GM21723 (cell line): ENCODE data around the gene ALDH1L2.

Experiments used
- ATAC-seq: cut with Tn5 transposase; IDR thresholded peaks from one replicate; pipeline ENCODE4 v1.9.1; 2021; ENCODE audit warnings: mild to moderate bottlenecking, moderate library complexity; ENCODE audit not compliant: unreplicated experiment

ALDH1L2 gene

DNA sequence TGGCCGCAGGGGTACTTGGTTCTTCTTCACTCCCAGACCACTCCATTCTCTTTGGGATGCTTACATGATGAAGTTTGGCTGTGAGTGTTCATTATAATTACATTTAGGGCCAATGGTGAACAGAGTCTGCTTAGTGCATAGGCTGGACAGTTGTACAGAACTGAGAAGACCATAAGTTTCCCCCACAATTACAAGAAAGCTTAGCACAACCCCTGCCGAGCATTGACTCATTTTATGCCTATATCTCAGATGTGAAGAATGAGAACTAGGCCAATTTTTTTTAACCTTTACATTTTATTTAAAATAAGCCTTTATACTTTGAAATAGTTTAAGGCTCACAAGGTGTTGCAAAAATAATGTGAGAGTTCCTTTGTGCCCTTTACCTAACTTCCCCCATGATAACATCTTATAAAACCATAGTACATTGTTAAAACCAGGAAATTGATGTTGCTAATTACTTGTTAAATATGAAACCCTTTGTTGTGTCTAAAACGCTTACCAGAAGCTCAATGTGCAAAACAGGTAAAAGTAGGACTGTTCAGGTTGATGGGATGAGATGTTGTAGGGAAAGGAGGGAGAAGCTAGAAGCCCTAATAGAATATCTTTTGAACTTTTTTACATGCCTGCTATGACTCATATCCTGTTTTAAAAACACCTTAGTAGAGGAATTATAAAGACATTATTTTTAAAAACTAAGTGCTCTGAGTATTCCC lies 47.2 kb downstream of the ALDH1L2 start:
- ATAC-seq, result no peak

DNA sequence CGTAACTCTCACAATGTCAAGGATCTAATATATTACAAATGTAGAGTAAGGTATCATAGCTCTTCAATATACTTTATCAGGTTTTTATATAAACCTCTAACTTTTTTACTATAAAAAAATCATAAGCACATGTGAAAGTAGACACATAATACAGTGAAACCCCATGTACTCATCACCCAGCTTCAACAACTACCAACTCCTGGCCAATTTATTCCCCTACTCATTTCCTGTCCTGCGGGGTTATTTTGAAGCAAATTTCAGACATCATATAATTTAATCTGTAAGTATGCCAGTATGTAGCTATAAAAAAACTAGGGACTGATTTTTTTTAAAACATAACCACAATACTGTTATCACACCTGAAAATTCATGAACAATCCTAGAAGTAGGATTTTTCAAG lies 50.4 kb downstream of the ALDH1L2 start:
- no peak for ATAC-seq

DNA sequence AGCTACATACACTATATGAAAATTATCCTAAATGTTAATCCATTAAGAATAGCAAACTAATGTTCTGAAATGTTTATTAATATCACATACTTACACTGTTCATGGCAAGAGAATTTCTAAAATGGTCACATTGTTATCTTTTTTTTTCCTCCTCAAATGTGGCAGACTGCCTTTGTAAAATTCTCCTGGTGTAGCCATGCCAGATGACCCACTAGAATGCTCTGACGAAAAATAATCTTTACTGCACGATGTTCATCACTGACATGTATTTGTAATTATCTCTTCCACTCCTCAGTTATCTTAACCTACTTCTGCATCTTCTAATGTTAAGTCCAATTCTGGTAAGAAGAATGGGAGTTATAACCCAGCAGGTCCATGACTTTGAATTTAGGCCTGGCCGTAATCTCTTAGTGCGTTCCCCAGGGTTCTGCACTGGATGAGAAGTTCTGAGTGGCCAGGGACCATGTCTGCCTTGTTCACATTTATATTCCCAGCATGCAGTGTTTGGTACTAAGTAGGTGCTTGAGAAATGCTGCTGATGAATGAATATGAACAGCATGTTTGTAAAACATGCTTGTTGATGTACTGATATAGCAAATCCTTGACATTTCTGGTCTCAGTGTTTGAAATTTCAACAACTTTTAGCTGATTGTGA lies 51.4 kb downstream of the ALDH1L2 start:
- ATAC-seq, result no peak

DNA sequence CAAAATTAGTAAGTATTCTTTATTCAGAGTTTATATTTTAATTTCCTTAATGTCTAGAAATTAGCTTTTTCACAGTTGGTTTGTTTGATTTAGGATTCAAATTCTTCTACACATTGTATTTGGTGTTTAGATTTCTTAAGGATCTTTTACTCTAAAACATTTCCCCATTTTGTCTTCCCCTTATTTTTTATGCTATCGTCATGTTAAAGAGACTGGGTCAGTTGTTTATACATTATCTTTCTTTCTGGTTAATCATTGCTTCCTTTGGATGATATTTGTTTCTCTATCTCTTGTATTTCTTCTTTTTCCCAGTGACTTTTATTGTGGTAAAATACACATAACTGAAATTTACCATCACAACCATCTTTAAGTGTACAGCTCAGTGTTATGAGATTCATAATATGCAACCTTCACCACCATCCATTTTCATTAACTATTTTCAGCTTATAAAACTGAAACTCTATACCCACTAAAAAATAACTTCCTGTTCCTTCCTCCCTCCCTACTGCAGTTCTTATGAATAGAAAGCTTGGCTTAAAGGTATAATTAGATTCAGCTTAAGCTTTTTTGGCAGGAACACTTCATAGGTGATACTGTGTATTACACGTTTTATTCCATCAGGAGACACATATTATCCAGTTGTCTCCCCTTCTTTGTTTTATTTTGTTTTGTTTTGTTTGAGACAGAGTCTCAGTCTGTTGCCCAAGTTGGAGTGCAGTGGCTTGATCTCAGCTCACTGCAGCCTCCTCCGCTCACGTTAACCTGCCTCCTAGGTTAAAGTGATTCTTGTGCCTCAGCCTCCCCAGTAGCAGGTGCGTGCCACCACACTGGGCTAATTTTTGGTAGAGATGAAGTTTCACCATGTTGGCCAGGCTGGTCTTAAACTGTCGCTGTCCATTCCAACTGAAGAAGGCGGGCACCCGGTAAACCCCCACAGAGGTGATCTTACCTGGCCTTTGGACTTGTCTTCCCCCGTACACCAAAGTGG lies 53.1 kb downstream of the ALDH1L2 start:
- ATAC-seq, result peak; percentile 88

DNA sequence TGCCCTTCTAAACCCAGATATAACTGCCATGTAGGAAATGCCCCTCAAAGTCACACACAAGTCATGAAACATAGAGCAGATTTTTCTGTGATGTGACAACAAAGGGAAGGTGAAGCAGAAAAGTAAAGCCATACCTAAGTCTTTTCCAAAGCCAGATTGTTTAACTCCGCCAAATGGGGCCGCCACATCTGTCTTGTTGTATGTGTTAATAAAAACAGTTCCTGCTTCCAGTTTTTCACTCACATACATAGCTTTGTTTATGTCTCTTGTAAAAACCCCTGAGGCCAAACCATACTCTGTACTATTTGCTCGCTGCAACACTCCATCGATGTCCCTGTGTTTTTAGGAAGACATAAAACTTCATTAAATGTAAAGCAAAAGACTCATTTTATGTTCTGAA lies 57.8 kb downstream of the ALDH1L2 start:
- ATAC-seq, result no peak

DNA sequence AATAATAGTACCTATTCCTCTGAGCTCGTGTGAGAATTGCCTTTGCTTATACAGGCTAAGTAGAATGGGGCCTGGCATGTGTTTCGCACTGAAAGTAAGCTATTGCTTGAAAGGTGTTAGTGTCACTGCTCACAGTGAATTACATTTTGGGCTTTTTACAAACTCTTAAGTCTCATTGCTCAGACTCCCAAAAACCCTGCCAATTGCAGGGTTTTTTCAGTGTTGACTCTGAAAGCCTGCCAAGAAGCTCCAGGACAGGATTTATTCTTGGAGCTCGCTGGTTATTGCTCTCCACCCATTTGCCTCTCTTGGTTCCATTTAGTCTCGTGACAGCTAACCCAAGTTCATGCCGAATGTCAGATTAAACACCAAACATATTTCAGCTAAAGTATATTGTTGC lies 58.4 kb downstream of the ALDH1L2 start:
- ATAC-seq, result no peak

DNA sequence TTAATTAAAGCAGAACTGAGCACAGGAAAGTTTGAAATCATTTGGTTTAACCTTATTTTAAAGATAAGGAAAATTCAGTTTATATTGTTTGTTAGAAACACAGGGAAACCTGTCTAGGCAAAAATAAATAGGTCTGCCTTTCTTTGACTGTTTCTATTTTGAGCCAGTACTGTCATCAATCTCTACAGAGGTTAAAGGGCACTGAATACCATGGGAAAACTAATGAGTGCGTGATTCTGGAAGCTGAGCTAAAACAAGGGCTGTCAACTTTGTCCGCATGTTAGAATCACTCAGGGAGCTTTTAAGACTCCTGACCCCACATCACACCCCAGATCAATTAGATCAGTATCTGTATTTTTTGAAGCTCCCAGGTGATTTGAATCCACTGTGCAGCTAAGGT lies 59.3 kb downstream of the ALDH1L2 start:
- ATAC-seq, result no peak

DNA sequence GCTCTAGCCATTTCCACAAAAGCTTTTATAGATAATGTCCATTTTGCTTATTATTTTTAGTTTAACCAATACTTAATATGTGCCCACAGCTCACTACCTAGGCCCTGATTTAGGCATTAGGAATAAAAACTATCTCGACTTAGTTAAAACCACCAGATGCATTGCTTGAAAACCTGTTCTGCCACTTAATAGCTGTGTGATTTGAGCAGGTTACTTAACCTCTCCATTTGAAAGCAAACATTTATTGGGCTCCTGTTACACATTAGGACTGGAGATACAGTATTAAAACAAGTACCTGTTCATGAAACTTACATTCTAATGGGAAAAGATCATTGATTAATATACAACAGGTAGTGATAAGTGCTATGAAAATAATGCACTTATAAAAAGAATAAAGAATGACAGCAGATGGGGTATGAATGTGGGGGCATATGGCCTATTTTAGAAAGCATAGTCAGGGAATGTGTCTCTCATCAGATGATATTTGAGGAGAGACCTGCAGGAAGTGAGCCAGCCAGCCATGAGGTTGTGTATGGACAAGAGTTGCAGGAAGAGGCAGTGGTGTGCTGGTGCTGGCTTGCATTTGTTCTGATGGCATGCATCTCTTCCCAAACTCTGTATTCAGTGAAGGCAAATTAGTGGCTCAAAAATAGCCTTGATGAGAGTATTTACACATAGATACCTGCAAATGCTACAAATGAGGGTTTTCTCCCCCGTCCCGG lies 63.9 kb downstream of the ALDH1L2 start:
- ATAC-seq, result no peak

DNA sequence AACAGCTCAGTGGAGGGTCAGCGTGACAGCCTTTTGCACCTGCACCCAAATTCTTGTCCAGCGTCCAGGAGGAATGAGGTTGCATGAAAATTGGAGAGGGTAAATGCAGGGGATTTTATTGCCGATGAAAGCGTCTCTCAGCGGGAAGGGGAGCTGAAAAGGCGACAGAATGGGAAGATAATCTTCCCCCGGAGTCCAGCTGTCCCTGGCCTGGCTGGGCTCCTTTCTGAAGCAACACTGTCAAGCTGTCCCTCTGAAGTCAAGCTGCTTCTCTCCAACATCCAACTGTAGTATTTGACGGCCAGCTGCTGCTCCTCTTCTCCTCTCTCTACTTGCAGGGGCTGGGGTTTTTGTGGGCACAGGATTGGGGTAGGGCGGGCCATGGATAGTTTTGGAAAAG lies 65.5 kb downstream of the ALDH1L2 start:
- no peak for ATAC-seq

DNA sequence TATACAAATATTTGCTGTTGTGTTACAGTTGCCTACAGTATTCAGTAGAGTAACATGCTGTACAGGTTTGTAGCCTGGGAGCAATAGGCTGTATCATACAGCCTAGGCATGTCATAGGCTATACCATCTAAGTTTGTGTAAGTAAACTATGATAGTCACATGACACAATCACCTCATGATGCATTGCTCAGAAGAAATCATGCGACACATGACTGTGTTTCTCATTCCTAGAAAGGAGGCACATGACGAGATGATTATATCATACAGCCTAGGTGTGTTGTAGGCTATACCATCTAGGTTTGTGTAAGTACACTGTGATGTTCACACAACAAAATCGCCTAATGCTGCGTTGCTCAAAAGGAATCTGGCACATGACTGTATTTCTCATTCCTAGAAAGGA lies 66.2 kb downstream of the ALDH1L2 start:
- no peak for ATAC-seq

DNA sequence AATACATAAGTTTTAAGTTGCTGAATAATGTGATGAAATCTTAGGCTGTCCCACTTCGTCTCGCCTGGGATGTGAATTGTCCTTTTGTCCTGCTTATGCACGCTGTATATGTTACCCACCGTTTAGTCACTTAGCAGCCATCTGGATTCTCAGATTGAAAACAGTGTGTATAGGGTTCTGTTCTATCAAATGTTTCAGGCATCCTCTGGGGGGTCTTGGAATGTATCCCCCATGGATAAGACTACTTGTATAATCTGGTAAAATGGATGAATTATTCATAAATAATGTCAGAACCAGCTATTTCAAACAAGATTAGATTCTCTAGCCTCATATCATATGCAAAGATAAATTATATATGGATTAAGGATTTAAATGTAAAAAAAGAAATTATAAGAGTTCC lies 68.7 kb downstream of the ALDH1L2 start:
- no peak for ATAC-seq

DNA sequence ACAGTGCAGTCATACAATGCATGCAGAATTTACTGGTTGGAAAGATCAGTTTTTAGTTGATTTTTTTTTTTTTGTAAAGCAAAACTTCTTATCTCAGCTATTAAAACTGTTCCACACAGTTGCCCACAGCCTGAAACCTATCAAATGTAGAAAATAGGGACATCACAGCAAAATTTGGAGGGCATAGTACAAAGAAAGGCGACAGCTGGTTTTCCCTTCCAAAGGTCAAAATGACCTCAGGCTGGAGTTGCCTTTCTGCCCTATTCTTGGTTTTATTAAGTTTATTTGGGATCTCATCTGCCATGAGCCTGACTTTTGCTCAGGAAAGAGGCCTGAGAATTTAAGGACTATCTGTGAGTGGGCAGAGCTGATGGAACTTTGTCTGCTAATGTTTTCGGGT lies 69.7 kb downstream of the ALDH1L2 start:
- ATAC-seq, result no peak

DNA sequence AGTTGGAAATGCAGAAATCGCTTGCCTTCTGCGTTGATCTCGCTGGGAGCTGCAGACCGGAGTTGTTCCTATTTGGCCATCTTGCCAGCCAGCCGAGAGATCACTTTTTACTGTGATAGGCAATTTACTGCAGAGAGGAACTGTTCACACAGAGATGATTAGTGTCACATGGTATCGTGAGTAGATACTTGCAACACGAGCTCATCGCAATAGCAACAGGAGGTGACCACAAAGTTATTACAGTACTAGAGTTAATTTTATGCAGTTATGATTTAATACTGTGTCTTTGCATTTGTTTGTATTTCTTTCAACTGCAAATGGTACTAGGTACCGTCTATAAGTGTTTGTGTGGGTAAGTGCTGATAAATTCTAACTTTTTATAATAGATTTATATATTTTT lies 70.4 kb downstream of the ALDH1L2 start:
- ATAC-seq, result no peak

DNA sequence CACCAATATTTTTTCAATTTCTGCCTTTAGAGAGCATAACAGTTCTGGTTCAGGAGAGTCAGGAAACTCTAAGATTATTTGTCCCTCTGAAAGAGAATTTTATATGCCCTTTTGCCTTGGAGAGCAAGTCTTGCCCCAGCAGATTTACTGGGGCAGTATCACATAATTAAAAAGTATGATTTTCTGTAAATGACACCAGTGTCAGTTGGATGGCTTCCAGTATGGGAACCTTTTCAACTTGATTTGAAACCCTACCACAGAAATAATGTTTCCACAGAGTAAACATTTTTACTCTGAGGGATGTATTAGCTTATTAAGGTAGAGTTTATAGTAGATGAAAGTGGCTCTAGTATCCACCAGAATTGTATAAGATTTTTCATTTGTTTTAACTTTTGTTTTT lies 82.8 kb downstream of the ALDH1L2 start:
- ATAC-seq, result no peak

DNA sequence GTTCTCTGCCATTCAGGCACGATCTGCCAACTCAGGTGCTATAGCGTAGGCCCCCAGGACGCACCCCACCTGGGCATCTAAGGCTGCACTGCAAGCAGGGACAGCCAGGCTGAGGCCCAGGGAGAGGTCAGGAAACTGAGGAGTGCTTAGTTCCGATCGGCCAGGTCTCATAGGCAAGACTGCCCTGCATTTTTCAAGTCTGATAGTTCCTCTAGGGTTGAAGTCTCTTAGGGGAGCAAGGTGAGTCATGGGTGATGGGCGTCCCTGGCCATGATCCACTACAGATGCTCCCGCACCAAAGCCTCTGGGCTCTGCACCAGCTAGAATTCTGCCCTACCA lies 84.9 kb downstream of the ALDH1L2 start:
- ATAC-seq, result no peak

DNA sequence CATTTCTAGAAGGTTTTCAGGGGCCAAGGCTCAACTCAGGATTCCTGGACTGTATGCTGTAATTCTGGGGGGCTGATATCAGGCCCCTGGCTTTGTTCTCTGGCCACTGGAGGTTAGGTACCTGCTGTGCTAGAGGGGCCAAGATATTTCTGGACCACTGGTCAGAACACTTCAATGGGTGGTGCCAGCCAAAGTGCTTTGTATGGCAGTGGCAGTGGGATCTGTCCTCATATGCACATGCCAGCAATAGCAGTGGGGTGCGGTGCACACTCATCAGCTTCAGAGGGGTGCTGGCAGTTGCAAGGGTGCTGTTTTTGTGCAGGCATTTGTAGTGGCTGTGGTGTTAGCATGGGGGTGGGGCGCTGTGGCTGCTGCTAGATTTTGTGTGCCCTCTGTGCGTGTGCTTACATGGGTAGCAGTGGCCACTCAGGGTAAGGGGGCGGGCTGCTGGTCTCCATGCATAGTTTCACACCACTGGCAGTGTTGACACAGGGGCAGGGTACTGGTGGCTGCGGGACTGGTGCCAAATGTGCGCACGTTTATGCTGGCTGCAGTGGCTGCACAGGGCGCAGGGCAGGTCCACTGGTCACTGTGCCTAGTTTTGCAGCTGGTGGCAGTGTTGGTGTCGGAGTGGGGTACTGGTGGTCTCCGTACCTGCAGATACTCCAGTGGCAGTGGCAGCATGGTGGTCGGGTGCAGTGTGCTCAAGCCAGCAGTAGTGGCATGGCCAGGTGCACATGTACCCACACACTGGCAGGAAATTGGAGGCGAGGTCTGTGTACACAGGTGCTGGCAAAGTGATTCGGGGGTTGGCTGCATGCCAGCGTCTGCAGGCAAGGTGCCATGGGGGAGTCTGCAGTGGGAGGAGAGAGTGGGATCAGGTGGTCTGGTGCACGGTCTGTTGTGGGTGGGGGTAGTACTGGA lies 85.6 kb downstream of the ALDH1L2 start:
- no peak for ATAC-seq

DNA sequence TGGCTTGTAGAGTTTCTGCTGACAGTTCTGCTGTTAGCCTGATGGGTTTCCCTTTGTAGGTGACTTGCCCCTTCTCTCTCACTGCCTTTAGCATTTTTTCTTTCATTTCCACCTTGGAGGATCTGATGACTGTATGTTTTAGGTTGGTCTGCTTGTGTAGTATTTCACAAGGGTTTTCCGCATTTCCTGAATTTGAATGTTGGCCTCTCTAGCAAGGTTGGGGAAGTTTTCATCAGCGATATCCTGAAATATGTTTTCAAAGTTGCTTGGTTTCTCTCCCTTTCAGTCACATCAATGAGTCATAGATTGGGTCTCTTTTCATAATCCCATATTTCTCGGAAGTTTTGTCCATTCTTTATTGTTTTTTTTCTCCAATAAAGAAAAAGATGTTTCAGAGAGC lies 86.7 kb downstream of the ALDH1L2 start:
- no peak for ATAC-seq

DNA sequence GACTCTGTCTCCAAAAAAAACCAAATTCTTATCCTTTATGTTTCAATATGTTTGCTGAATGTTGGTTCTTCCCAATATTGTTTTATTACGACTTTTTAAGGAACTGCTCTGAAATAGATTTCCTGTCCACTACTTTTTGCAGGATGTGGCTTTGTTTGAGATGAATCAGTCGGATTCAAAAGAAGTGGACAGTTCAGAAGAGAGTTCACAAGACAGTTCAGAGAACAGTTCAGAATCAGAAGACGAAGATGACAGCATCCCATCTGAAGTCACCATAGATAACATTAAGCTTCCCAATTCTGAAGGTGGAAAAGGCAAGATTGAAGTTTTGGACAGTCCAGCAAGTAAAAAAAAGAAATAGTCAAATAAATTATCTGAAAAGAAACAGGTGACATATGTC lies 89.9 kb downstream of the ALDH1L2 start:
- ATAC-seq, result no peak

DNA sequence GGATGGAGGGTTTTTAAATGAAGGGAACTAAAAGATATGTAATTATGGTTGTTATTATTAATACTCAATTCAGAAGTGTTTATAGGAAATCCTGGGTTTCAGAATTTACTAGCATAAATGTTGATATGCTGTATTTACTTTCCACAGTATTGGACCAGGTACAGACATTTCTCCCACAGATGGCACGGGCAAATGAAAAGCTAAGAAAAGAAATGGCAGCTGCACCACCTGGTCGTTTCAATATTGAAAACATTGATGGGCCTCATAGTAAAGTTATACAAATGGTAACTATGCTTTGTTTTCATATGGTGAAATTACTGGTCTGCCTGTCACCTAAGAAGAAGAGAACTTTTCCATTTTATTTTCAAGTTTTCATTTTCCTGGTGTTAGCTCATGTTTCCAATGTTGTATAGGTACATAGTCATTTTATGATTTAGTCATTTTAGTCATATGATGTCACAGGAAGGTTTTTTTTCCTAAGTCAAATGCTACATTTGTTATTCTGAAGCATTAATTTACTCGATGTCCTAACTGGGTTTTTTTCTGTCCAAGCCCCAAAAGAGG lies 92.6 kb downstream of the ALDH1L2 start:
- ATAC-seq, result no peak

DNA sequence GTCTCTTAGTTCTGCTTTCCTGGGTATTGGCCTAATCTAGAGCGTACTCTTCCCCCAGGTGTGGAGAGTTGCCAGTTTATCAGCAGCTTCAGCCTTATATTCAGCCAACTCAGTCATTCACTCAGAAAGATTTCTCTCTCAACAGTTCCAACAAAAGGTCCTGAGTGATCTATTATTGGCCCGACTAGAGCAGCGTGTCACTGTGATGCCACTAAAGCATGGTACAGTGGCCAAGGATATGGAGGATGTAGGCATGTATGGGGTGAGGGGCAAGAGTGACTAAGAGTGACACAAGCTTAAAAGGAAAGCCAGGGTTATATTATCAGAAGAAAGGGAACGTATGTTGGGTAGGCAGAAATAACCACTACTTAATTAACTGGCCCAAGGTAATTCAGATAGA lies 93.3 kb downstream of the ALDH1L2 start:
- no peak for ATAC-seq
